Tibial nerve (tissue), 4 donors: ENCODE results near the gene LDLRAP1.

Source experiments
- EP300 ChIP-seq, 2 donors: sonication (generic); formaldehyde crosslinking; IDR thresholded peaks; one replicate each; pipeline ENCODE4 v1.6.1; 2017; ENCODE audit warnings: antibody characterized with exemption in 2 of 2, mild to moderate bottlenecking in 1 of 2
- POLR2A ChIP-seq, 2 donors: fragments of 450-650 bp; IDR thresholded peaks; one replicate each; pipeline ENCODE4 v1.6.1; 2017; ENCODE audit warnings: antibody characterized with exemption in 2 of 2, mild to moderate bottlenecking in 2 of 2, moderate library complexity in 2 of 2
- TF ChIP-seq, protein P1 (sequence below), 5 experiments: fragments of 200-600 bp in 3 of 5; fragments of 450-650 bp in 2 of 5; sonication (generic) in 3 of 5; IDR thresholded peaks; one replicate each; pipeline ENCODE4 v1.5.1; 2016 to 2019; ENCODE audit warnings: antibody characterized with exemption in 5 of 5, mild to moderate bottlenecking in 3 of 5, moderate library complexity in 2 of 5

GRCh38 chr1:25559031-25559430 is 15.6 kb downstream of the LDLRAP1 start:
- TF ChIP-seq EP300 (IDR thresholded peaks at IDR 0.05) (no peak), POLR2A (IDR thresholded peaks at IDR 0.05) (no peak)
- TF ChIP-seq, protein P1, sequence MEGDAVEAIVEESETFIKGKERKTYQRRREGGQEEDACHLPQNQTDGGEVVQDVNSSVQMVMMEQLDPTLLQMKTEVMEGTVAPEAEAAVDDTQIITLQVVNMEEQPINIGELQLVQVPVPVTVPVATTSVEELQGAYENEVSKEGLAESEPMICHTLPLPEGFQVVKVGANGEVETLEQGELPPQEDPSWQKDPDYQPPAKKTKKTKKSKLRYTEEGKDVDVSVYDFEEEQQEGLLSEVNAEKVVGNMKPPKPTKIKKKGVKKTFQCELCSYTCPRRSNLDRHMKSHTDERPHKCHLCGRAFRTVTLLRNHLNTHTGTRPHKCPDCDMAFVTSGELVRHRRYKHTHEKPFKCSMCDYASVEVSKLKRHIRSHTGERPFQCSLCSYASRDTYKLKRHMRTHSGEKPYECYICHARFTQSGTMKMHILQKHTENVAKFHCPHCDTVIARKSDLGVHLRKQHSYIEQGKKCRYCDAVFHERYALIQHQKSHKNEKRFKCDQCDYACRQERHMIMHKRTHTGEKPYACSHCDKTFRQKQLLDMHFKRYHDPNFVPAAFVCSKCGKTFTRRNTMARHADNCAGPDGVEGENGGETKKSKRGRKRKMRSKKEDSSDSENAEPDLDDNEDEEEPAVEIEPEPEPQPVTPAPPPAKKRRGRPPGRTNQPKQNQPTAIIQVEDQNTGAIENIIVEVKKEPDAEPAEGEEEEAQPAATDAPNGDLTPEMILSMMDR (IDR thresholded peaks at IDR 0.05): no peak
